ENCODE data around the gene CCDC187.
"Not testable (repeated sequence)": the region's sequence is repeated elsewhere in the genome, so short reads cannot be mapped to it uniquely, and the experiment has no call there.

The CCDC187 gene

DNA sequence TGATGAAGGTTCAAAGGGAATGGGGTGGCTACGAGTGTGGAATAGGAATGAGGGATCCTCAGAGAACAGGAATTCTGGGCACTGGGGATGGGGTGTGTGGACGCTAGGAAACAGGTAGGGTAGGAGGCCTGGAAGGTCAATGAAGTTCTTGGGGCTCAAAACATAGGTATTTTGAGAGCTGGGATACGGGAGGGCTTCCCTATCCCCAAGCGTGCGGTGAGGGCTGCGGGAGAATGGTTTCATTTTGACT, 59.0 kb downstream of the CCDC187 start:
- in situ Hi-C loops (cut with HindIII; ENCODE audit: low sequenced_read_pairs), result no loop called here

- in situ Hi-C loops (cut with HindIII; ENCODE audit: low sequenced_read_pairs), result no loop called here
Measured at GRCh38 chr9:136244122-136244968, 59.5 kb downstream of the CCDC187 start.

- in situ Hi-C loops (cut with HindIII; ENCODE audit: low sequenced_read_pairs), result no loop called here
Measured at GRCh38 chr9:136243631-136244030, 60.3 kb downstream of the CCDC187 start.

GRCh38 chr9:136242918-136243525, 60.9 kb downstream of the CCDC187 start:
- in situ Hi-C loops (cut with HindIII; ENCODE audit: low sequenced_read_pairs), result no loop called here

GRCh38 chr9:136242248-136242647, 61.6 kb downstream of the CCDC187 start:
- in situ Hi-C loops (cut with HindIII; ENCODE audit: low sequenced_read_pairs), result no loop called here

- in situ Hi-C loops (cut with HindIII; ENCODE audit: low sequenced_read_pairs), result no loop called here
Measured at GRCh38 chr9:136241542-136241941, 62.4 kb downstream of the CCDC187 start.

DNA sequence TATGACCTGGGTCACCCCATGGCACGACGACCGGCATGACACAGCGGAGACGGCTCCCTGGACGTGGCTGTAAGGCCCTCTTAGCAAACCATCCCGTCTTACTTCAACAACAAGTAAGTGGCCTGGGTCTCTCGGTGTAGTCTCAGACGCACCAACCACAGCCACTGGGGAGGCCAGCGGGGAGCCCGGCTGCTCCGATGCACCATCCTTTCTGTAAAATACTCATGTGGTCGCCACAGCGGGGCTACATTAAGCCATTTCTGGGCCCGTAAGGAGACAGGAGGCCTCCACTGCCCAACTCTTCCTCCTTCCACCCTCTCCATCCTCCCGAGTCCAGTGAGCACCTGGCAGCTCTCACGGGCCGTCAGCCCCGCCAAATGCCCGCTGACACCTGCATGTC, 63.0 kb downstream of the CCDC187 start:
- in situ Hi-C loops (cut with HindIII; ENCODE audit: low sequenced_read_pairs), result no loop called here

- in situ Hi-C loops (cut with HindIII; ENCODE audit: low sequenced_read_pairs), result no loop called here
Measured at GRCh38 chr9:136239983-136240330, 63.9 kb downstream of the CCDC187 start.

DNA sequence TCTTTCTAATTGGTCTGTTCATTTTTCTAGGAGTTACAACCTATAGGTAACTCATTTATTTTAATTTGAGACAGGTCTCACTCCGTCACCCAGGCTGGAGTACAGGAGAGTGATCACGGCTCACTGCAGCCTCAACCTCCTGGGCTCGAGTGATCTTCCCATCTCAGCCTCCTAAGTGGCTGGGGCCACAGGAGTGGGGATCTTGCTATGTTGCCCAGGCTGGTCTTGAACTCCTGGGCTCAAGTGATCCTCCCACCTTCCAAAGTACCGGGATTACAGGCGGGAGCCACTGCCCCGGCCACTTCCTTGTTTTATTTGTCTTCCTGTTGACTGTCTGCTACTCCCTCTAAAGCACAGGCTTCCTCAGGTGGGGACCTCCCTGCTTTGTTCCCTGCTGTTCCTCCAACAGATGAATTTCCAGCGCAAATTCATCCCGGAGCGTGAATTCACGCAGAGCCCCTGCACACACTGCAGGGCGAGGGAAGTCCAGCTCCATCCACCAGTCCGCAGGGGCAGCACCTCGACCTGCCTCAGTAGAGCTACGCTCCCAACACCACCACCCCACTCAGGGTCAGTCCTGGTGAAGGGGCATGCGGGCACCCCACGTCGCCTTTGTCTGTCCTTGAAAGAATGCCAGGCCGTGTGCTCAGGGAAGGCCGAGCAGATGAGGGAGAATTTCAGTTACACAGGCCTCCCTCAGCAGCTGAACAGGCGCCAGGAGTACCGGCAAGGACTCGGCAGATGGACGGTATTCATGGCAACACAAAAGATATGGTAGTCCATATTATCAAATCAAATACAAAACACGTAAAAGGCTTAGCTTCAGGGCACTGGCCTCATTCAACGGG, 64.5 kb downstream of the CCDC187 start:
- in situ Hi-C loops (cut with HindIII; ENCODE audit: low sequenced_read_pairs), result no loop called here

GRCh38 chr9:136238342-136238732, 65.6 kb downstream of the CCDC187 start:
- in situ Hi-C loops (cut with HindIII; ENCODE audit: low sequenced_read_pairs), result no loop called here

- in situ Hi-C loops (cut with HindIII; ENCODE audit: low sequenced_read_pairs), result no loop called here
Measured at GRCh38 chr9:136237486-136238341, 66.2 kb downstream of the CCDC187 start.

DNA sequence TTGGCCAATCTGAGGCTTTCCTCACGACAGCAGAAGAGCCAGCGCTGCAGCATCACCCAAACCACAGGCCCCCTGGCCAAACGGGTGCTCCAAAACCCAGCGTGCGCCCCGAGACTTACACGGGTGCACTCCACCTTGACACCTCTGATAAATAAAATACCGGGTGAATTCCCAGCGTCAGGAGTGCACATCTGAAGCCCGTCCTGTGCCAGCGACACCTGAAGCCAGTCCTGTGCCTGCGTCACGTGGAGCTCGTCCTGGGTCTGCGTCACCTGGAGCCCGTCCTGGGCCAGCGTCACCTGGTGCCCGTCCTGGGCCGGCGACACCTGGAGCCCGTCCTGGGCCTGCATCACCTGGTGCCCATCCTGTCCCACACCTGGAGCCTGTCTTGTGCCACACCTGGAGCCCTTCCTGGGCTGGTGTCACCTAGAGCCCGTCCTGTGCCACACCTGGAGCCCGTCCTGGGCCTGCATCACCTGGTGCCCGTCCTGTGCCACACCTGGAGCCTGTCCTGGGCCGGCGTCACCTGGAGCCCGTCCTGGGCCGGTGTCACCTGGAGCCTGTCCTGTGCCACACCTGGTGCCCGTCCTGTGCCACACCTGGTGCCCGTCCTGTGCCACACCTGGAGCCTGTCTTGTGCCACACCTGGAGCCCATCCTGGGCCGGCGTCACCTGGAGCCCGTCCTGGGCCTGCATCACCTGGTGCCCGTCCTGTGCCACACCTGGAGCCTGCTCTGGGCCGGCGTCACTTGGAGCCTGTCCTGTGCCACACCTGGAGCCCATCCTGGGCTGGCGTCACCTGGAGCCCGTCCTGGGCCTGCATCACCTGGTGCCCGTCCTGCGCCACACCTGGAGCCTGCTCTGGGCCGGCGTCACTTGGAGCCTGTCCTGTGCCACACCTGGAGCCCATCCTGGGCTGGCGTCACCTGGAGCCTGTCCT, 67.2 kb downstream of the CCDC187 start:
- in situ Hi-C loops (cut with HindIII; ENCODE audit: low sequenced_read_pairs), result not testable (repeated sequence)

GRCh38 chr9:136235709-136236455, 68.0 kb downstream of the CCDC187 start:
- in situ Hi-C loops (cut with HindIII; ENCODE audit: low sequenced_read_pairs), result no loop called here

DNA sequence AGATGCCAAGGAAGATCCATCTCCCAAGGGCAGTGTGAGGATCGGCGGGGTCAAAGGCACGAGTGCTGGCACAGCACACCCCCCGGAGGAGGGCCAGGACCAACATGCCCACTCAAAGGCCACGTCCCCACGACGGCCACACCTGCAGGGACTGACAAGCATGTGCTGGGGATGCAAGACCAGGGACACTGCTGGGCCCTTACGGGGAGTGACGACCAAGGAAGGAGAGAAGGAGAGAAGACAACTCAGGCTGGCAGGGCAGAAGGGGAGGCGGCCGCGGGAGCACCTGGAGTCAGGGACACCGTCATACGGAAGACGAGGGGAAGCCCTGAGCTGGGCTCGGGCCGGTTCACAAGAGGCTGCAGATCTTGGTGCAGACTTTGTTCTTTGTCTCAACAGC, 68.7 kb downstream of the CCDC187 start:
- in situ Hi-C loops (cut with HindIII; ENCODE audit: low sequenced_read_pairs), result no loop called here

- in situ Hi-C loops (cut with HindIII; ENCODE audit: low sequenced_read_pairs), result no loop called here
Measured at GRCh38 chr9:136234597-136234996, 69.3 kb downstream of the CCDC187 start.

DNA sequence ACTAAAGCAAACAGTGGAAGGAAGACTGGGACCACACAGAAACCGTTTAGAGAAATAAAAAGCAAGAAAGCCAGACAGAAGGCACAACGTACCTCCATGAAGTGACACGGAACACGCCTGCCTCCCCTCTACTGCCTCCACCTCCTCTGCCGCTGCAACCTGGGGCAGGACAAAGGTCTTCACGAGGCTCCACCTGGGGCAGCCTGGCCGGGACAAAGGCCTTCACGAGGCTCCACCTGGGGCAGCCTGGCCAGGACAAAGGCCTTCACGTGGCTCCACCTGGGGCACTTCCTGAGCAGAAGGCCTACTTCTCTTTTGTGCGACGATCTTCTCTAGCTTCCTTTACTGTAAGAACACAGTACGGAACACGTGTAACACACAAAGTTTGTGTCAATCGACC, 70.0 kb downstream of the CCDC187 start:
- in situ Hi-C loops (cut with HindIII; ENCODE audit: low sequenced_read_pairs), result no loop called here

DNA sequence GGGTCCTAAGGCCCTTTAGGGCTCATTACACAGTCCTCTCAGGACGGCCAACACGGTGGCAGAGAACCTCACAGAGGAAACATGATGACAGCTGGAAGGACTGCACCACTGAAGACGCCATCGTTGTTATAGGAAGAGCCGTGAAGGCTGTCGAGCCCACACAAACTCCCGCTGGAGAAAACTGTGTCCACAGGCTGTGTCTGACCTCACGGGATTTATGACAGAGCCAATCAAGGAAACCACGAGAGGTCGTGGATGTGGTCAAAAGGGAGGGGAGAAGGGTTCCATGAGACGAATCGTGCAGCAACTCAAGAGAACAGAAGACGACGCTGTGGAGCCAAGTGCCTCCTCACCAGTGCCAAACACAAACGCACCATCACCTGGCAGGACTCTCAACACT, 70.5 kb downstream of the CCDC187 start:
- in situ Hi-C loops (cut with HindIII; ENCODE audit: low sequenced_read_pairs), result no loop called here

GRCh38 chr9:136232969-136233368, 70.9 kb downstream of the CCDC187 start:
- in situ Hi-C loops (cut with HindIII; ENCODE audit: low sequenced_read_pairs), result no loop called here

Measured in DLD1 (cell line).